Stimulated activated naive CD8-positive, alpha-beta T cell treated with anti-CD3 and anti-CD28 coated beads, Interleukin-15, Interleukin-2, amounts not matched to agents 100 U/mL and 50 U/mL, for 24 hours (primary cell): ENCODE data around the gene CEP57L1.
"Not testable (repeated sequence)": the region's sequence is repeated elsewhere in the genome, so short reads cannot be mapped to it uniquely, and the experiment has no call there.

Source experiments
- ATAC-seq: fragments of 150-1000 bp; cut with Tn5 transposase; one replicate; pipeline ENCODE4 v1.10.0; 2021
- DNase-seq: peaks from one replicate; pipeline ENCODE4 v3.0.0; 2021

The CEP57L1 gene

DNA sequence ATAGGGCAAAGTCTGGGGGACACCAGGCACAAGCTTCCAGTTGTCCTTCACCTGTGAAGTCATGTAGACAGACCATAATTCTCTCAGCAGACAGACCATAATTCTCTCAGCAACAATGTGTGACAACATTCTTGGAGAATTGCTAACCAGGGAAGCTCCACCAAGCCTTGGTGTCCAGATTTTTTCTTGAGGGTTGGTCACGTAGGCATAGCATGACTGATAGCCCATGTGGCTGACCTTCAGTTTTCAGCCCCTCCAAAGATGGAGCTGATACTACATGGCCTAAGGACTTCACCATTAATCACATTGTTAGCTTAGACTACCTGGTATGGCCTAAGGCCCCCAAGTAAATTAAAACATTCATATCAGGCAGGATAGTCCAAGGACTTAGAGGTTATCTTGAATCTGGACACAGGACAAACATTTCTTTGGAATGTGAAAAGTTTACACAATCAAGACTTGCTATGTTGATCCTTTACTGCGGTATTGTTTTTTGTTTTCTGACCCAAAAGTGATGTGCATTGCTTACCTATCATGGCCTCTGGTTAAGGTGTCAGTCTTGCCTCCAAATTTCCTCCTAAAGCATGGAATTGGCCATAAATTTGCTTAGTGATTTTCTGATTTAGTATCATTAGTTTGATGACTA, 76.9 kb downstream of the CEP57L1 start:
- DNase-seq (no peak), ATAC-seq (no peak)

- no peak for DNase-seq
Measured at GRCh38 chr6:109174916-109175315, 79.6 kb downstream of the CEP57L1 start.

DNA sequence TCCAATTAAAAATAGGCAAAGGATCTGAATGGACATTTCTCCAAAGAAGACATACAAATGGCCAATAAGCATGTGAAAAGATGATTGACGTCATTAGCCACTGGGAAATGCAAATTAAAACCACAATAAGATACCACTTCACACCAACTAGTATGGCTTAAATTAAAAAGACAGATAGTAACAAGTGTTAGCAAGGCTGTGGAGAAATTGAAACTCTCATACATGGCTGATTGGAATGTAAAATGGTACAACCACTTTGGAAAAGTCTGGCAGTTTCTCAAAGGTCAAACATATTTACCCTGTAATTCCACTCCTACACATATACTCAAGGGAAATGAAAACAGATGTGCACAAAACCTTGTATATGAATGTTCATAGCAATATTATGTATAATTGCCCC, 83.6 kb downstream of the CEP57L1 start:
- ATAC-seq, result no peak
- no peak for DNase-seq

More at GRCh38 chr6:109174916-109175315, 79.6 kb downstream of the CEP57L1 start:
- ATAC-seq, result no peak

GRCh38 chr6:109179507-109179906, 84.2 kb downstream of the CEP57L1 start:
- ATAC-seq, result no peak
- no peak for DNase-seq

DNA sequence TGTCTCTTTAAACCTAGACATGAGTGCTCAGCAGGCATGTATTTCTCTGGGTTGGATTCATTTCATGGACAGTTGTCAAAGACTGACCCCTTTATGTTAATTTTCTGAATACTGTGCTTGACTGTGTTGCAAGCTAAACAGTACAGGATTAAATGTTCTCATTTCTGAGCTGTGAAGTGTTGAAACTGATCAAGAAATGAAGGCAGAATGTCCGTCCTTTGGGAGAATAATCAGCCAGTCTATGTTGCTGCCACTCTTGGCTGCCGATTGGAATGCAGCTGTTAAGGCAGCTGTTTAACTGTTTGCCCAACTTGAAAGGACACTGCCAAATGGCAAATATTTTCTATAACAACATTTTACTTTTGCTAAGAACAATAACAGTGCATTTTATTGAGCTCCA, 87.3 kb downstream of the CEP57L1 start:
- ATAC-seq (no peak), DNase-seq (no peak)

- no peak for ATAC-seq
- no peak for DNase-seq
Measured at GRCh38 chr6:109183109-109183650, 87.9 kb downstream of the CEP57L1 start.

DNA sequence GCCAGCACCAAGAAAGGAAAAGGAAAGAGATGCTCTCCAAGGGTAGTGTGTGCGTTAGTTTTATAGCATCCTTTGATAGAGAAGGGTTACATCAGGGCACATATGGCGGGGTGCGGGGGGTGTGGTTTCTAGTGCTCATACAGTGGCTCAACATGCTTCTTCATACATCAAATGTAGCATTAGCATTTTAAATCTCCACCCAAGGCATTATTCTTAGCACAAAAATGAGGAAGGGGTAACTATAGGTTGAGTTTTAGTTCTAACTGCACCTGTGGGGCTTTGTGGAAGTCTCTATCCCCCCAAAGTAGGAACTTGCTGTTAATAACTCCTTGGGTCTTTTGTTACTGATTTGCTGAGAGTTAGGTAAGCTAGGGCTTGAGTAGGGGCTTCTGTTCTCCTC, 89.3 kb downstream of the CEP57L1 start:
- ATAC-seq (no peak), DNase-seq (no peak)

GRCh38 chr6:109186012-109186411, 90.7 kb downstream of the CEP57L1 start:
- no peak for DNase-seq
- ATAC-seq, result peak; percentile 40

DNA sequence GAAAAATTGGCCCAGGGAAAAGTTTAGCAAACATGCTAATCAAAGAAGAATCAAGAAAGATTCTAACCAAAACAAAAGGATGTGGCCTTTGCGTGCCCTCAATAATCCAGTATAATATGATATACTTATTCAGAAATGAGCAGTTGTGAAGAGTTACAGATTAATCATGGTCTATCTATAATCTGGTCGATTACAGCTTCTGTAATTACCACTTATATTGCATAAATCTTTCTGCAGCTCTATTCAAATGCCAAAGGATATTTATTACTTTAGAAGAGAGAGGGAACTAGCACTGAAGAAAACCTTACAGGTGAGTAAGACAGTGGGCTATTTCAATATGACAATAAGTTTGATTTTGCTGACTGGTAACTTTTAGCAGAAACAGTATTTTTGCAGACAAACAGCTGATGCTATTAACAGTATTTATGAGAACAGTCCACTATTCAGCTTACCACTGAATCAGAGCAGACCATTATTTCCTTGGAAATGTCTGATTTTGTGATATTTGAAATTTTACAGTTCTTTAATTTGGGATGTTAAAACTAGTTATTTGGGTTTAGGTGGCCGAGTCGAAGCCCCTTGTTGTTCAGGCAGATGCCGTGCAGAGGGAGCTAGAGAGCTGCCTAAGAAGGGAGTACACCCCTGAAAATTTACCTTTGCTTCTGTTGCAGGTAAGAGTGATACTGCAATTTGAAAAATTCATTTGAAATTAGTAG, 92.2 kb downstream of the CEP57L1 start:
- ATAC-seq (no peak), DNase-seq (peak; percentile 67)

GRCh38 chr6:109188115-109188411, 92.8 kb downstream of the CEP57L1 start:
- DNase-seq (no peak), ATAC-seq (no peak)

GRCh38 chr6:109191368-109191767, 96.1 kb downstream of the CEP57L1 start:
- not testable (repeated sequence) for DNase-seq, ATAC-seq

DNA sequence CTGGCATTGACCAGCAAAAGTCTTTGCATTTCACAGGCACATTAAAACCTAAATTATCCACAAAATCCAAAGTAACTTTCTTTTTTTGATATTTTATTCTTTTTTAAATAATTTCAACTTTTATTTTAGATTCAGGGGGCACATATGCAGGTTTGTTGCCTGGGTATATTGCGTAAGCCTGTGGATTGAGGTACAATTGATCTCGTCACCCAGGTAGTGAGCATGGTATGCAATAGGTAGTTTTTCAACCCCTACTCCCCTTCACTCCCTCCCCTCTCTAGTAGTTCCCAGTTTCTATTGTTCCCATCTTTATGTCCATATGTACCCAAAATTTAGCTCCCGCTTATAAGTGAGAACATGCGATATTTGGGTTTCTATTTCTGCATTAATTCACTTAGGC, 97.6 kb downstream of the CEP57L1 start:
- ATAC-seq (no peak), DNase-seq (no peak)

DNA sequence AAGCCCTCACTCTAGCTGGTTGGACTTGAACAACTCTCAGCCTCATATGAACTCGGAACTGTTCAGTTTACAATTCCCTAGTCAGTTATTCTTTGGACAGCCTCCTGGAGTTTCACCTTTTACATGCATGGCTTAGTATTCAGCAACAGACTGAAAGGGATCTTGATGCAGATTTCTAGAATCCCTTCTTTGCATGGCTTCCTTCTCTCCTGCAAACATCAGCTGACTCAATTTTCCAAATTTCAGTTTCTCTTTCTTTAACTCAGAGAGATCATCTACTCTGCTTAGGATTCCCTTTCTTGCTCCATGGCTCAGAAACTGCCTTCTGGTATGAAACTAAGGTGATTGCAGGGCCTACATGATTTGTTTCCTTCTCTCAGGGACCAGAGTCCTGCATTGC, 99.6 kb downstream of the CEP57L1 start:
- no peak for ATAC-seq

GRCh38 chr6:109197061-109197460, 101.8 kb downstream of the CEP57L1 start:
- no peak for DNase-seq
- ATAC-seq, result no peak

More for the DNA sequence above, 99.6 kb downstream of the CEP57L1 start:
- no peak for DNase-seq

- peak; percentile 94 for ATAC-seq
- DNase-seq, result no peak
Measured at GRCh38 chr6:109202409-109203264, 107.3 kb downstream of the CEP57L1 start.

GRCh38 chr6:109204511-109204910, 109.2 kb downstream of the CEP57L1 start:
- ATAC-seq, result no peak
- no peak for DNase-seq

DNA sequence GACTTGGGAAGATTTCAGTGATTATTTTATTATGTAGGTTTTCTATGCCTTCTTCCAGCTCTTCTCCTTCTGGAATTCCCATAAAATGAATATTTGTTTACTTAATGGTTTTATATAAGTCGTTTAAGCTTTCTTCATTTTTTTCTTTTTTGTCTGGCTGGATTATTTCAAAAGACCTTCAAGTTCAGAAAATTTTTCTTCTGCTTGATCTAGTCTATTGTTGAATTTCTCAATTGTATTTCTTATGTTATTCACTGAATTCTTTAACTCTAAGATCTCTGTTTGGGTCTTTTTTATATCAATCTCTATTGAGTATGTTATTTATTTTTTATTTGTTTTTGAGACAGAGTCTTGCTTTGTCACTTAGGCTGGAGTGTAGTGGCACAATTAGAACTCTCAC, 117.4 kb downstream of the CEP57L1 start:
- no peak for DNase-seq

More for the DNA sequence above, 117.4 kb downstream of the CEP57L1 start:
- ATAC-seq, result no peak
